Daoy (cell line): ENCODE results near the gene PPP2R5E. TPM values are rescaled to one million over a fixed set of nuclear protein-coding genes. Genes with fewer than 3 reads are reported as not detected.

Experiments
- DNase-seq: peaks from one replicate; pipeline ENCODE4 v3.0.0-alpha.2; 2015; ENCODE audit warnings: low read depth
- total RNA-seq: library from RNA; depleted of rRNA; stranded (reverse); fragments of >200 nt; shearing (Covaris generic); gene quantifications from 2 replicates; pipeline ENCODE4 v1.2.3, GENCODE V29; 2014

The PPP2R5E gene
- total RNA-seq, 1 experiment from 2014 or later = 18.1 TPM

- DNase-seq = no peak
Measured at GRCh38 chr14:63432228-63432627, 110.9 kb downstream of the PPP2R5E start.

GRCh38 chr14:63431466-63431865 lies 111.7 kb downstream of the PPP2R5E start:
- DNase-seq = no peak

DNA sequence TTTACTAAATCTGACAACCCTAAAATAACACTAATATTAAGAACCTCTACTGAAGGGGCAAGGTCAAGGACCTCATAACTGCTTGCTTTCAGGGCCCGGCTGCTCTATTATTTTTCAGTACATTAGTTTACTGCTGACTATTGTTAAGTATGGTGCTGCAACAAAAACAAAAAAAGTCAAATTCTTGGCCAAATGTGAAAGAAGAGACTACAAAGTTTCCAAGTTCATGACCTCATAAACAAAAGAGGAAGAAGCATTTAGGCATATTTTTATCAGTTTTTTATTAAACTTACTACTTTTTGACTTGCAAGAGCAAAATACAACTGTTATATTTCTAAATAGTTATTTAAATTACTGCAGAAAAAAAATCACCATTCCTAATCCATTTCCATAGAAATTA lies 114.7 kb downstream of the PPP2R5E start:
- DNase-seq = no peak

GRCh38 chr14:63426838-63427352 lies 116.3 kb downstream of the PPP2R5E start:
- DNase-seq = no peak

GRCh38 chr14:63423889-63424288 lies 119.3 kb downstream of the PPP2R5E start:
- DNase-seq = no peak

GRCh38 chr14:63423381-63423780 lies 119.8 kb downstream of the PPP2R5E start:
- DNase-seq = no peak

- no peak for DNase-seq
Measured at GRCh38 chr14:63421919-63422318, 121.3 kb downstream of the PPP2R5E start.

- no peak for DNase-seq
Measured at GRCh38 chr14:63421226-63421625, 122.0 kb downstream of the PPP2R5E start.

- no peak for DNase-seq
Measured at GRCh38 chr14:63418020-63418419, 125.2 kb downstream of the PPP2R5E start.

DNA sequence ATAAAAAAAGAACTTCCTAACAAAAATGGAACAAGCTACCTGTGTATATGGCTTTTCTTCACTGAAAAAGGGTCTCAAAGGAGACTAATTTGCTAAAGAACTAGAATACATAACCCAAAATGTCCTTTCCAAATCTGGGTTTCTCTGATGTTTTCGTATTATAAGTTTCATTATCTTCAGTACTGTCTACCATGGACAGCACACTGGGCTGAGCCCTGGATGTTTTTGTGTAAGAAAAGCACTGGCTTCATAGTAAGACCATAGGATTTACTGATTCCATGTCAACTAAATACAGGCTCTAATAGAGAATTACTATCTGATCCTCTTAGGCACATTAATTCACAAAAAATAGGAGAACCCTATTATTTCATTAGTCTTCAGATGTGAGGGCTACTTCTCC lies 130.2 kb downstream of the PPP2R5E start:
- no peak for DNase-seq

DNA sequence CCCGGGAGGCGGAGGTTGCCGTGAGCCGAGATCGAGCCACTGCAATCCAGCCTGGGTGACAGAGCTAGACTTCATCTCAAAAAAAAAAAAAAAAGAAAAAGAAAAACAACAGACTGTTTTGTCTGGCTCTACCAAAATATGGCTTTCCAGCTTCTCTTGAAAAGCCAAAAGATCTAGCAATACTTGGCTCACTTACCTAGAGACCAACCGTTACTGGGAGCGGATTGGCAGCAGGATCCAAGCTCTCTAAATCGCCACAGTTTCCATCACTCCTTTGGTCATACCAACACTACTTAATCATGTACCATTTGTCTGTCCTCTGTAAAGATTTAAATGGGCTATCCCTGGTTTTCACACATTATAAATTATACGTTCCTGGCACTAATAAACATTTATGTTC lies 136.8 kb downstream of the PPP2R5E start:
- DNase-seq = no peak

DNA sequence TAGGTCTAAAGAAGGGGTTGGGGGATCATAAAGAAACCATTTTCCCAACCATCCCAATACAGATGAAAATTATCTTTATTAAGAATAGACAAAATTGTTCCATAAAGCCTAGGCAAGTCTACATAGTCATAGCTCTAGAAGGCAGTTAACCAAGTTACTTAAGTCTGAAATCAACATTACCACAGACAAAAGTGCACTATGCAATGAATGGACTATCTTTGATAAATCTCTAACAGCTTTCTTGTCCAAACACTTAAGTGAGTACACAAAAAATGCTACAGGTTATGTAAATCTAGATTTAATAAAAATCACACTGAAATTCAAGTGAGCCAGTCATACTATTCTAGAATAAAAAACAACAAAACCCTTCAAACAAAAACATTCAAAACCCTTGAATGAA lies 137.5 kb downstream of the PPP2R5E start:
- DNase-seq = no peak

- DNase-seq = no peak
Measured at GRCh38 chr14:63404906-63405305, 138.3 kb downstream of the PPP2R5E start.

DNA sequence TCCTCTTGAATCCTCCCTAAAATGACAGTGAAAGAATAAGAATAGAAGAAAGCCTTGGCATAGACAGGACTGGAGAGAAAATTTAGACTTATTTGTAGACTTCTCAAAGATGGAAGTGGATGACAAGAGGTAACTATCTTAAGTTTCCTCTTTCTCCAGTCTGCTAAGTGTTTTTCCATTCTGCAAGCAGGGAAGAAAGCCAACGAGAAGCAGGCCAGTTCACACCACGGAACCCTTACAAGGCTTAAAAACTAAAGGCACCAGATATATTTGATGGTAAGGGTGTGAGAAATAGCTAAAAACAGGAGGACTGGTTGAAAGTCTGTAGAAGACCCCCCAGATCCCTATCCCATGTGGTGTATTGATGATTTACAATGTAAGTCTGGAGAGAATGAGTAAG lies 141.5 kb downstream of the PPP2R5E start:
- DNase-seq = no peak

- no peak for DNase-seq
Measured at GRCh38 chr14:63398952-63399351, 144.2 kb downstream of the PPP2R5E start.

DNA sequence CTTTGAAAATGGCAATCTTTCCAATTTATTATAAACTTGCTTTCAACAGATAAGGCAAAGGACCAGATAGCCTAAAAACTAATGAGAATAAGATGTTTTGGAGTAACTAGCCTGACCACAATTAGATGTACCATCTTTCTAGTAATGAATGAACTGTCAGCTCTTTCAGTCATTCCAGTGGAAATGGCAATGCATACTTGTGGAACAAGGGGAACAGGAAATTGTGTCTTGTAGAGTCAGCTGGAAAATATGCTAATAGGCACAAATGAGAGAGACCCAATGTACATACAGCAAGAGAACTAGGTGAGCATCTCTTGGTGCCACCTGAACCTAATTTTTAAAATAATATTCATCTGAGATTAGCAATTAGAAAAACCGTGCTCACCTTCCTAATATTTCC lies 148.3 kb downstream of the PPP2R5E start:
- DNase-seq = no peak

GRCh38 chr14:63394432-63394831 lies 148.7 kb downstream of the PPP2R5E start:
- DNase-seq = no peak

DNA sequence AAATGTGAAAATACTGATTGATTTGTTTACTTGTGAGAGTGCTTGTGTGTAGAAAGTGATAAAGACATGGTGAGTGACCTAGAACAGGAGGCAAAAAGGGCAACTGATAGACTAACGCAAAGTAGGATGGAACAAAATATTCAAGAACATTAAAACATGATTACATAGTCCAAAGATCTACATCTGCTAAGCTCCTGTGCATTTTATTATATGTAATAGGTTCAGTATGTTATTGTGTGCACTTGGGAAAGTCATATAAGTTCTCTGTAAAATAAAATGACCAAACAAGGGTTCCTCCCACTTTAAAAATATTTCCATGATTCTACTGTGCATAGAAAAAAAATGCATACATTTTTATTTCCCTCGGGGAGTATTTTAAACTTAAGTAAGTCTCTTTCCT lies 150.2 kb downstream of the PPP2R5E start:
- DNase-seq = no peak

DNA sequence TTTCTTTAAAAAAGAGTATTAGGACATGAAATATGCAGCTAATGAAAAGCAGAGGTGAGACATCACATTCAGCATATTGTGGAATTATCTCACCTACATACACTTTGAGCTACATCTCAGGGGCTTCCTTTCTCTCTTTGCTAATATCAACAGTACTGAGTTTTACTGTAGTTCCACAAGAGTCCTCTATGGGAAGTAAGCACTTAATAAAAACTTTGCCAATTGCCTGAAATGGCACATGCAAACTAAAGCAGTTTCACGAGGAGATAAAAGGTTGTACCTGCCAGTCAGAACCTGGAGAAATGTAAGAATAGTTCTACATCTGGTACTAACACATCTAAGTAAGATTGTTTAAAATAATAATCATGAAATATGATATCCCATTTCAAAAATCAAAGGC lies 150.9 kb downstream of the PPP2R5E start:
- DNase-seq = no peak

DNA sequence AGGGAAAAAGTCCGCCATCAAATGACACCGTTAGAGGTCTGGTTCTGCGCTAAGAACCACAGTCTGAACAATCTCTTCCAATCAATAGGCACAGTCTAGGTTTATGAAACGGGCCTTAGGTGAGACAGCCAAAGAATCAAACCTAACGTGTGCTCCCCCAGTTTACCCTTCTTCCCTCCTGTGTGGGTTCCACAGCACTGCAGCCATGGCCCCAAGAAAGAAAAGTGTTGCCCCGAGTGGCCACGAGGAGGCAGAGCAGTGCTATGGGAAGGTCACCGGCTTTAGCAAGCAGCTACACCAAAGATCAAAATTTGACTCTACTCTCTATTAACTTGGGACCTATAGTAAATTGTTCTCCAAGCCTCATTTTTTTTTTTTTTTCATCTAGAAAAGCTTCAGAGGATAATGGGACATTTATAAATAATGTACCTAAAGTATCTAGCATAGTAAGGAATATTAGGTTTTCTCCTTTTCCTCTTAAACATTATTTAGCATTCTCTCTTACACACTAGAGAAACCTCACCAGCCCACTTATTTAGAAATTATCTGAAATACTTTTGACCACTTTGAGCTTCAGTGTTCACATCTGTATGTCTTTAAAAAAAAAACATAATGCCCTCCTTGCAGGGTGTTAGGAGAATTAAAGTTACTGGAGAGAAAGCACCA lies 154.3 kb downstream of the PPP2R5E start:
- peak; percentile 50 for DNase-seq

- DNase-seq = no peak
Measured at GRCh38 chr14:63387711-63388110, 155.5 kb downstream of the PPP2R5E start.

- DNase-seq = no peak
Measured at GRCh38 chr14:63383776-63384367, 159.3 kb downstream of the PPP2R5E start.

- no peak for DNase-seq
Measured at GRCh38 chr14:63378444-63378843, 164.7 kb downstream of the PPP2R5E start.

- no peak for DNase-seq
Measured at GRCh38 chr14:63375769-63376168, 167.4 kb downstream of the PPP2R5E start.
